Measurements from ENCODE around the gene THEMIS2. TPM values are rescaled to one million over a fixed set of nuclear protein-coding genes. Genes with fewer than 3 reads are reported as not detected.

THEMIS2 gene
- total and polyA plus RNA-seq, 12 donors, result 2.5 to 29.3 (median 5.7) TPM

- Histone ChIP-seq H3K4me1 (peaks cover 0 to 19% (median 6%) of the 10 kb centered on the region in 9 donors), H3K36me3 (no peaks in the 10 kb centered on the region), H3K27ac (no peak overlapping the region), H3K9me3 (no peaks in the 10 kb centered on the region), H3K27me3 (peaks cover 0 to 25% (median 14%) of the 10 kb centered on the region in 7 donors), H3K4me3 (no peak overlapping the region)
- 57 to 58% methylated on average over 8 of the region's 8 CpGs for WGBS, 2 donors
- DNase-seq, result no peak
- TF ChIP-seq CTCF (IDR thresholded peaks at IDR 0.05), result no peak
- intact Hi-C loops (cut with DNase I), result no loop called here
- ATAC-seq, result no peak
Observed at GRCh38 chr1:27935721-27936120, 63.4 kb downstream of the THEMIS2 start.

Other genes starting within 250 kb of the THEMIS2 start
- 10 to 100 TPM in 1 of 10 donors, 1 to 10 TPM in 9; 1.4 to 11.0 (median 2.4) TPM for gene FGR, start 237.4 kb upstream of the THEMIS2 start, total RNA-seq
- 1 to 10 TPM; 4.8 to 6.9 TPM for gene FGR, start 237.4 kb upstream of the THEMIS2 start, polyA plus RNA-seq
- 100 to 1,000 TPM in 2 of 10 donors, 10 to 100 TPM in 8; 24.2 to 143 (median 43.7) TPM for gene IFI6, start 200.4 kb upstream of the THEMIS2 start, total RNA-seq
- gene IFI6, start 200.4 kb upstream of the THEMIS2 start, polyA plus RNA-seq, result 10 to 100 TPM; 50.6 to 97.2 TPM
- 10 to 100 TPM in 9 of 10 donors, 1 to 10 TPM in 1; 9.6 to 15.1 (median 13.1) TPM for gene FAM76A, start 146.6 kb upstream of the THEMIS2 start, total RNA-seq
- 1 to 10 TPM; 2.8 to 5.4 TPM for gene FAM76A, start 146.6 kb upstream of the THEMIS2 start, polyA plus RNA-seq
- gene STX12, start 99.3 kb upstream of the THEMIS2 start, total RNA-seq, result 10 to 100 TPM; 17.2 to 45.7 (median 22.5) TPM
- gene STX12, start 99.3 kb upstream of the THEMIS2 start, polyA plus RNA-seq, result 10 to 100 TPM; 15.1 to 20.4 TPM
- 10 to 100 TPM; 19.2 to 33.4 (median 26.2) TPM for gene PPP1R8, start 41.8 kb upstream of the THEMIS2 start, total RNA-seq
- 10 to 100 TPM; 13.9 to 24.8 TPM for gene PPP1R8, start 41.8 kb upstream of the THEMIS2 start, polyA plus RNA-seq
- 10 to 100 TPM; 20.2 to 63.5 (median 23.0) TPM for gene RPA2, start 42.0 kb downstream of the THEMIS2 start, total RNA-seq
- 10 to 100 TPM; 14.3 to 34.2 TPM for gene RPA2, start 42.0 kb downstream of the THEMIS2 start, polyA plus RNA-seq
- under 1 TPM in 3 of 10 donors, not detected in 7; 0.44 to 0.83 (median 0.56) TPM for gene SMPDL3B, start 62.5 kb downstream of the THEMIS2 start, total RNA-seq
- under 1 TPM in 1 of 2 donors, not detected in 1; 0.04 TPM for gene SMPDL3B, start 62.5 kb downstream of the THEMIS2 start, polyA plus RNA-seq
- gene XKR8, start 87.4 kb downstream of the THEMIS2 start, total RNA-seq, result 1 to 10 TPM; 2.2 to 6.0 (median 4.3) TPM
- gene XKR8, start 87.4 kb downstream of the THEMIS2 start, polyA plus RNA-seq, result 1 to 10 TPM; 4.3 to 5.0 TPM
- 10 to 100 TPM; 15.2 to 22.1 (median 17.7) TPM for gene EYA3, start 216.1 kb downstream of the THEMIS2 start, total RNA-seq
- 1 to 10 TPM; 3.6 to 9.3 TPM for gene EYA3, start 216.1 kb downstream of the THEMIS2 start, polyA plus RNA-seq

All from heart right ventricle (tissue), 16 donors.